ENCODE data around the gene SMYD3.

- TF ChIP-seq CTCF (IDR thresholded peaks at IDR 0.05 in 2 of 3, conservative IDR thresholded peaks at IDR 0.05 in 1 of 3; ENCODE audit: control insufficient read depth in 2 of 3, extremely low read depth in 1 of 3, insufficient read depth in 1 of 3, low read depth in 3 of 3, low read length in 3 of 3) (no peak), BCL3 (IDR thresholded peaks at IDR 0.05; ENCODE audit: borderline replicate concordance, insufficient read depth, low read depth, low read length, poor library complexity, severe bottlenecking) (no peak), HDGF (IDR thresholded peaks at IDR 0.05) (no peak), RUNX3 (IDR thresholded peaks at IDR 0.05; ENCODE audit: low read length) (no peak), POLR2AphosphoS5 (IDR thresholded peaks at IDR 0.05; ENCODE audit: low read length) (no peak), CHD1 (IDR thresholded peaks at IDR 0.05; ENCODE audit: low read depth, low read length) (no peak), JUND (IDR thresholded peaks at IDR 0.05; ENCODE audit: low read depth, low read length) (no peak), SP1 (IDR thresholded peaks at IDR 0.05; ENCODE audit: low read depth, low read length) (no peak), SPI1 (IDR thresholded peaks at IDR 0.05; ENCODE audit: borderline replicate concordance, insufficient read depth, low read depth, low read length) (no peak), RAD51 (IDR thresholded peaks at IDR 0.05) (no peak), ZNF384 (IDR thresholded peaks at IDR 0.05; ENCODE audit: borderline replicate concordance, low read depth, low read length) (no peak)
Observed at GRCh38 chr1:246179401-246179800, 327.7 kb downstream of the SMYD3 start.
